Neural cell (in vitro differentiated cells): ENCODE results near the gene XK. TPM values are rescaled to one million over a fixed set of nuclear protein-coding genes. Genes with fewer than 3 reads are reported as not detected.

Experiments used
- H2AFZ ChIP-seq: fragments of 200-600, 300-800 bp; sonication (generic), shearing (Covaris generic); 2 replicates; pipeline ENCODE4 v1.6.0; 2014; ENCODE audit warnings: low read depth, mild to moderate bottlenecking, antibody characterized with exemption, low read length, moderate library complexity
- H3F3A ChIP-seq: fragments of 200-600 bp; shearing (Covaris generic); 2 replicates; pipeline ENCODE4 v1.6.1; 2016; ENCODE audit warnings: mild to moderate bottlenecking, moderate library complexity, mixed read lengths, antibody characterized with exemption, low read length; ENCODE audit not compliant: insufficient read depth, poor library complexity, severe bottlenecking
- H3K27ac ChIP-seq: fragments of 200-600, 300-800 bp; sonication (generic), shearing (Covaris generic); 2 replicates; pipeline ENCODE4 v1.5.1; 2014; ENCODE audit warnings: mild to moderate bottlenecking, low read length, moderate library complexity
- H3K27me3 ChIP-seq: fragments of 300-800, 200-600 bp; sonication (generic), shearing (Covaris generic); 2 replicates; pipeline ENCODE4 v1.6.0; 2014; ENCODE audit warnings: mild to moderate bottlenecking, low read depth, low read length, moderate library complexity; ENCODE audit not compliant: insufficient read depth
- H3K36me3 ChIP-seq: fragments of 300-800, 200-600 bp; sonication (generic), shearing (Covaris generic); 2 replicates; pipeline ENCODE4 v1.5.1; 2014; ENCODE audit warnings: mild to moderate bottlenecking, antibody characterized with exemption, low read length, moderate library complexity; ENCODE audit not compliant: insufficient read depth
- H3K4me2 ChIP-seq: fragments of 300-800, 200-600 bp; sonication (generic), shearing (Covaris generic); 2 replicates; pipeline ENCODE4 v1.6.0; 2014; ENCODE audit warnings: mild to moderate bottlenecking, low read length
- H3K4me3 ChIP-seq: fragments of 300-800, 200-600 bp; sonication (generic), shearing (Covaris generic); 2 replicates; pipeline ENCODE4 v1.5.1; 2014; ENCODE audit warnings: mild to moderate bottlenecking, low read length, moderate library complexity
- H3K79me2 ChIP-seq: fragments of 200-600 bp; shearing (Covaris generic); replicated peaks from 2 replicates; pipeline ENCODE4 v1.6.0; 2014; ENCODE audit warnings: mild to moderate bottlenecking, low read length, moderate library complexity; ENCODE audit not compliant: insufficient read depth
- H3K9ac ChIP-seq: fragments of 300-800, 200-600 bp; sonication (generic), shearing (Covaris generic); 2 replicates; pipeline ENCODE4 v1.6.1; 2016; ENCODE audit warnings: mild to moderate bottlenecking, low read length, mixed read lengths
- H3K9me2 ChIP-seq: fragments of 200-600 bp; shearing (Covaris generic); 2 replicates; pipeline ENCODE4 v1.6.1; 2016; ENCODE audit warnings: mild to moderate bottlenecking, low read length, mixed read lengths; ENCODE audit not compliant: insufficient read depth
- H3K9me3 ChIP-seq: fragments of 200-600, 300-800 bp; sonication (generic), shearing (Covaris generic); 2 replicates; pipeline ENCODE4 v1.6.1; 2016; ENCODE audit warnings: mild to moderate bottlenecking, mixed run types, low read length, moderate library complexity, mixed read lengths
- H4K20me1 ChIP-seq: fragments of 200-600 bp; shearing (Covaris generic); 2 replicates; pipeline ENCODE4 v1.6.1; 2016; ENCODE audit warnings: mild to moderate bottlenecking, mixed run types; ENCODE audit not compliant: insufficient read depth
- CTCF ChIP-seq: fragments of 450-650 bp; IDR thresholded peaks from 2 replicates; pipeline ENCODE4 v1.5.1; 2014; ENCODE audit warnings: antibody characterized with exemption, mild to moderate bottlenecking, moderate library complexity; ENCODE audit not compliant: poor library complexity, severe bottlenecking
- EP300 ChIP-seq: fragments of 450-650 bp; conservative IDR thresholded peaks from 2 replicates; pipeline ENCODE4 v1.6.1; 2014; ENCODE audit warnings: antibody characterized with exemption, mild to moderate bottlenecking, moderate library complexity; ENCODE audit not compliant: poor library complexity, severe bottlenecking
- EZH2 ChIP-seq: fragments of 200-600, 300-800 bp; shearing (Covaris generic), sonication (generic); IDR thresholded peaks from 2 replicates; pipeline ENCODE4 v1.6.1; 2014; ENCODE audit warnings: antibody characterized with exemption, low read length, borderline replicate concordance, mild to moderate bottlenecking; ENCODE audit not compliant: insufficient read depth, poor library complexity, severe bottlenecking
- MXI1 ChIP-seq: fragments of 450-650 bp; conservative IDR thresholded peaks from 2 replicates; pipeline ENCODE4 v1.6.1; 2014; ENCODE audit warnings: antibody characterized with exemption, mild to moderate bottlenecking; ENCODE audit not compliant: poor library complexity, severe bottlenecking
- POLR2AphosphoS5 ChIP-seq: IDR thresholded peaks from 2 replicates; pipeline ENCODE4 v1.6.1; 2012
- RAD21 ChIP-seq: fragments of 450-650 bp; conservative IDR thresholded peaks from 2 replicates; pipeline ENCODE4 v1.6.1; 2014; ENCODE audit warnings: antibody characterized with exemption, mild to moderate bottlenecking, moderate library complexity
- REST ChIP-seq: IDR thresholded peaks from 2 replicates; pipeline ENCODE4 v1.6.1; 2012; ENCODE audit warnings: borderline replicate concordance
- SMC3 ChIP-seq: fragments of 450-650 bp; conservative IDR thresholded peaks from 2 replicates; pipeline ENCODE4 v1.6.1; 2014; ENCODE audit warnings: antibody characterized with exemption, mild to moderate bottlenecking, moderate library complexity; ENCODE audit not compliant: poor library complexity
- TAF1 ChIP-seq: IDR thresholded peaks from 2 replicates; pipeline ENCODE4 v1.6.1; 2012; ENCODE audit warnings: low read depth
- polyA plus RNA-seq: library from polyadenylated mRNA; depleted of rRNA; stranded (reverse); fragments of >200 nt; gene quantifications from 2 replicates; pipeline ENCODE4 v1.2.3, GENCODE V29; 2014

Gene XK
- polyA plus RNA-seq, 1 donor from 2014 or later = 1.8 TPM

- Histone ChIP-seq H3K9ac (no peak overlapping the region), H3K9me2 (no peaks in the 10 kb centered on the region), H3K36me3 (no peaks in the 10 kb centered on the region), H4K20me1 (no peaks in the 10 kb centered on the region), H3K27ac (no peak overlapping the region), H3K9me3 (no peaks in the 10 kb centered on the region), H3F3A (no peaks in the 10 kb centered on the region), H3K27me3 (no peaks in the 10 kb centered on the region), H3K79me2 (no peaks in the 10 kb centered on the region), H3K4me2 (no peak overlapping the region), H2AFZ (no peak overlapping the region), H3K4me3 (no peak overlapping the region)
- TF ChIP-seq REST (no peak), POLR2AphosphoS5 (no peak), RAD21 (no peak), CTCF (no peak), SMC3 (no peak), MXI1 (no peak), EP300 (no peak), TAF1 (no peak), EZH2 (no peak)
Measured at GRCh38 chrX:37676811-37677210, 8.8 kb upstream of the XK start.

GRCh38 chrX:37677243-37677642, 8.3 kb upstream of the XK start:
- TF ChIP-seq RAD21 (no peak), SMC3 (no peak), CTCF (no peak), POLR2AphosphoS5 (no peak), MXI1 (no peak), TAF1 (no peak), EZH2 (no peak), REST (no peak), EP300 (no peak)
- H3K79me2 ChIP-seq = no peaks in the 10 kb centered on the region
- no peaks in the 10 kb centered on the region for H3F3A ChIP-seq
- no peaks in the 10 kb centered on the region for H4K20me1 ChIP-seq
- no peak overlapping the region for H3K27ac ChIP-seq
- no peaks in the 10 kb centered on the region for H3K27me3 ChIP-seq
- H3K9me3 ChIP-seq = no peaks in the 10 kb centered on the region
- no peak overlapping the region for H2AFZ ChIP-seq
- H3K4me2 ChIP-seq = no peak overlapping the region
- H3K9me2 ChIP-seq = no peaks in the 10 kb centered on the region
- H3K9ac ChIP-seq = no peak overlapping the region
- H3K4me3 ChIP-seq = no peak overlapping the region
- no peaks in the 10 kb centered on the region for H3K36me3 ChIP-seq
